Natural killer cell treated with Interleukin-12 subunit alpha and Interleukin-12 subunit beta and Interleukin-15 and Interleukin-18, amount 100 ng/mL, for 72 hours (primary cell): ENCODE measurements around the gene NIFK. TPM values are rescaled to one million over a fixed set of nuclear protein-coding genes. Genes with fewer than 3 reads are reported as not detected.
A peak's percentile ranks its signal among the peaks of the same experiment; 100 is the strongest.
"Not testable (repeated sequence)": the region's sequence is repeated elsewhere in the genome, so short reads cannot be mapped to it uniquely, and the experiment has no call there.

ENCODE experiments used
- ATAC-seq, 2 donors: fragments of 150-1000 bp; cut with Tn5 transposase in 1 of 2; sonication (Bioruptor Pico), chemical (Tn5 transposase) in 1 of 2; 2 replicates each; pipeline ENCODE4 v1.10.0; 2021
- DNase-seq: peaks from one replicate; pipeline ENCODE4 v3.0.0; 2022; ENCODE audit warnings: low spot score
- H3K27ac Mint-ChIP-seq, 2 donors: 1 replicate in 1 of 2; 2 replicates in 1 of 2; pipeline ENCODE4 v1.8.0; 2022; ENCODE audit warnings: mixed read lengths in 2 of 2, mild to moderate bottlenecking in 1 of 2, moderate library complexity in 1 of 2
- H3K27me3 Mint-ChIP-seq, 2 donors: 1 replicate in 1 of 2; 2 replicates in 1 of 2; pipeline ENCODE4 v1.8.0; 2022; ENCODE audit warnings: mixed read lengths in 2 of 2
- H3K36me3 Mint-ChIP-seq: one replicate; pipeline ENCODE4 v1.8.0; 2022; ENCODE audit warnings: mixed read lengths
- H3K4me1 Mint-ChIP-seq, 2 donors: 1 replicate in 1 of 2; 2 replicates in 1 of 2; pipeline ENCODE4 v1.8.0; 2022; ENCODE audit warnings: low read depth in 2 of 2, mixed read lengths in 2 of 2, mild to moderate bottlenecking in 1 of 2
- H3K4me3 Mint-ChIP-seq: one replicate; pipeline ENCODE4 v1.8.0; 2022; ENCODE audit warnings: mixed read lengths
- H3K9me3 Mint-ChIP-seq: 2 replicates; pipeline ENCODE4 v1.8.0; 2022; ENCODE audit warnings: mixed read lengths
- total RNA-seq, 2 donors: library from RNA; stranded (reverse); gene quantifications; one replicate each; pipeline ENCODE4 v1.2.3, GENCODE V29; 2022

The NIFK gene
- total RNA-seq, 2 donors from 2014 or later: 90.6 to 105 TPM

DNA sequence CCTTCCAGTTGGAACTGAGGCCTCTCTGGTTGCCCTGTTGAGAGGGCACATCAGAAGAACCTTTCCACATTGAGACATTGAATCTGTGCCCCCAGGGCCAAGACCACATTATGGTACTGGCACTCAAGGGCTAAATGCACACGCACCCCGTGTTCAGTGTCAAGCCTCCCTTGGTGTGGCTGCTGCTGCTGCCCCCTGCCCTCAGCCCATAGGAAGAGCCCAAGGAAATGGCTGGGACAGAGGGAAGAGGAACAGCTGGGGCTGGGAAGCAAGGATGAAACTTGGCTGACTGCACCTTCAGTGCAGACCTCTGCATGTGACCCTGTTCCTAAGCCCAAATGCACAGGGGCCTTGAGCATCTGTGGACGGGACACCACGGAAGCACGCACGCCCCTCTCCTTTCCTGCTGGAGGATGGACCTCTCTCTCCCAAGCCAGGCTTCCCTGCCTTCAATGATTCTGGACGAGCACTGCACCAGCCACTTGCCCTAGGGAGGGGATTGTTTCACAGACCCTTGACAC lies 40.2 kb downstream of the NIFK start:
- H3K27me3 Mint-ChIP-seq: no peaks in the 10 kb centered on the region
- ATAC-seq (no peak), DNase-seq (no peak)
- peak overlapping the region; percentile 68 to 96 for H3K27ac Mint-ChIP-seq
- H3K9me3 Mint-ChIP-seq: no peaks in the 10 kb centered on the region
- H3K4me1 Mint-ChIP-seq: peaks cover 38% of the 10 kb centered on the region in 2 donors
- H3K4me3 Mint-ChIP-seq: no peak overlapping the region
- no peaks in the 10 kb centered on the region for H3K36me3 Mint-ChIP-seq

GRCh38 chr2:121695171-121695451 lies 41.6 kb downstream of the NIFK start:
- no peak overlapping the region for H3K4me3 Mint-ChIP-seq
- H3K27ac Mint-ChIP-seq: no peak overlapping the region
- DNase-seq (no peak), ATAC-seq (no peak)
- no peaks in the 10 kb centered on the region for H3K36me3 Mint-ChIP-seq
- H3K4me1 Mint-ChIP-seq: peaks cover 24 to 25% of the 10 kb centered on the region in 2 donors
- H3K9me3 Mint-ChIP-seq: no peaks in the 10 kb centered on the region
- no peaks in the 10 kb centered on the region for H3K27me3 Mint-ChIP-seq

DNA sequence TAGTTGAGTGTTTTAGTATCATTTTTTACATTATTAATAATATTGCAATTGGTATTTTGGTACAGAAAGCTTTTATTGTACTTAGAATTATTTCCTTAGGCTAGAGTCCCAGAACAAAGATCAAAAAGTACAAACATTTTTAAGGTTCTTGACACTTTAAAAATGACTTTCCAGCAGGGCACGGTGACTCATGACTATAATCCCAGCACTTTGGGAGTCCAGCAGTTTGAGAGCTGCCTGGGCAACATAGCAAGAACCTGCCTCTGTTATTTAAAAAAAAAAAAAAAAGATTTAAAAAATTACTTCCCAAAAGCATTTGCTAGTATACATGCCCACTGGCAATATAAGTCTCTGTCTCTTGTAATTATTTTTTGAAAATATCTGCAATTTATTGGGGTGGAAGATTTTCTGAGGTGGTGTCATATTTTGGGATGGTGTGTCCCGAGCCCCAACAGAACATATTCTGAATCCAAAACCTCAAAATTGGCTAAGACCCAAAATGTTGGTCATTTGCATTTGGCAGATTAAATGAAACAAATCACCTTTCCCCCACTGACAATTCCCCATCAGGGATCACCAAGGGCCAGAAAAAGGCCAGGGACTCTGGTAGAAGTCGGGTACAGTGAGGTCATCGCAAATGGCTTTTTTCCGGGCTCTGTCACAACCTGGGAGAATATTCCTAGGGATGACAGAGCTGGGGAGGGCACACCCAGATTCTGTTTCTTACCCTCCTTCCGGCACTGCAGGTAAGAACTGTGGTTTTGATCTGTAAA lies 42.1 kb downstream of the NIFK start:
- H3K36me3 Mint-ChIP-seq: no peaks in the 10 kb centered on the region
- DNase-seq (no peak), ATAC-seq (no peak)
- H3K27me3 Mint-ChIP-seq: no peaks in the 10 kb centered on the region
- no peak overlapping the region for H3K27ac Mint-ChIP-seq
- H3K9me3 Mint-ChIP-seq: no peaks in the 10 kb centered on the region
- peaks cover 19 to 22% of the 10 kb centered on the region in 2 donors for H3K4me1 Mint-ChIP-seq
- no peak overlapping the region for H3K4me3 Mint-ChIP-seq

GRCh38 chr2:121690572-121690971 lies 46.1 kb downstream of the NIFK start:
- not testable (repeated sequence) for ATAC-seq, H3K4me1 Mint-ChIP-seq, H3K36me3 Mint-ChIP-seq, H3K27me3 Mint-ChIP-seq, DNase-seq, H3K9me3 Mint-ChIP-seq, H3K4me3 Mint-ChIP-seq, H3K27ac Mint-ChIP-seq

DNA sequence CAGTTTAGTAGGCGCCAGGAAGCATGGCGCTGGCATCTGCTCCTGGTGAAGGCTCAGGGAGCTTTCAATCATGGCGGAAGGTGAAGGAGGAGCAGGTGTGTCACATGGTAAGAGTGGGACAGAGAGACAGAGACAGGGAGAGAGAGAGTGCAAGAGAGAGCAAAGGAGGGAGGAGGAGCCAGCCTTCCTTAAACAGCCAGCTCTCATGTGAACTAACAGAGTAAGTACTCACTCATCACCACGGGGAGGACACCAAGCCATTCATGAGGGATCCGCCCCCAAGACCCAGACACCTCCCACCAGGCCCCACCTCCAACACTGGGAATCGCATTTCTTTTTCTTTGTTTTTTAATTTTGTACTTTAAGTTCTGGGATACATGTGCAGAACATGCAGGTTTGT lies 46.6 kb downstream of the NIFK start:
- Mint-ChIP-seq H3K4me1 (peaks cover 6 to 9% of the 10 kb centered on the region in 2 donors), H3K9me3 (no peaks in the 10 kb centered on the region), H3K27ac (peak overlapping the region in 1 of 2 donors; percentile 25), H3K4me3 (no peak overlapping the region), H3K27me3 (no peaks in the 10 kb centered on the region), H3K36me3 (no peaks in the 10 kb centered on the region)
- no peak for DNase-seq
- ATAC-seq: no peak

GRCh38 chr2:121689356-121689755 lies 47.3 kb downstream of the NIFK start:
- H3K4me1 Mint-ChIP-seq: peaks cover 6 to 9% of the 10 kb centered on the region in 2 donors
- no peak for ATAC-seq
- peaks cover under 1% of the 10 kb centered on the region for H3K9me3 Mint-ChIP-seq
- H3K36me3 Mint-ChIP-seq: peaks cover 2% of the 10 kb centered on the region
- peak overlapping the region in 1 of 2 donors; percentile 25 for H3K27ac Mint-ChIP-seq
- no peaks in the 10 kb centered on the region for H3K27me3 Mint-ChIP-seq
- DNase-seq: no peak
- H3K4me3 Mint-ChIP-seq: no peak overlapping the region

DNA sequence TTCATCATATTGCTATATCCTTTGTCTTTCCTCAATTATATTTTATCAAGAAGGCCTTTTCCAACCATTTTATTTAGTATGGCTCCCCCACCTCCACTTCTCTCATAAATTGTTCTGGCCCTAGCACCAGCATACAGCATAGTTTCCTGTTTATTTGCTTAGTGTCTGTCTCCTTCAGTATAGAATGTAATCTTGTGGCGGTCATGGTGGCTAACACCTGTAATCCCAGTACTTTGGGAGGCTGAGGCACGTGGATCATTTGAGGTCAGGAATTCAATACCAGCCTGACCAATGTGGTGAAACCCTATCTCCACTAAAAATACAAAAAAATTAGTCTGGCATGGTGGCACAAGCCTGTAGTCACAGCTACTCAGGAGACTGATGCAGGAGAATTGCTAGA lies 47.9 kb downstream of the NIFK start:
- Mint-ChIP-seq H3K27me3 (no peaks in the 10 kb centered on the region), H3K36me3 (peaks cover 7% of the 10 kb centered on the region), H3K27ac (peak overlapping the region in 1 of 2 donors; percentile 24), H3K4me1 (peaks cover 6 to 9% of the 10 kb centered on the region in 2 donors), H3K9me3 (peaks cover 6% of the 10 kb centered on the region), H3K4me3 (no peak overlapping the region)
- ATAC-seq (peak in 1 of 2 donors; percentile 76), DNase-seq (no peak)

DNA sequence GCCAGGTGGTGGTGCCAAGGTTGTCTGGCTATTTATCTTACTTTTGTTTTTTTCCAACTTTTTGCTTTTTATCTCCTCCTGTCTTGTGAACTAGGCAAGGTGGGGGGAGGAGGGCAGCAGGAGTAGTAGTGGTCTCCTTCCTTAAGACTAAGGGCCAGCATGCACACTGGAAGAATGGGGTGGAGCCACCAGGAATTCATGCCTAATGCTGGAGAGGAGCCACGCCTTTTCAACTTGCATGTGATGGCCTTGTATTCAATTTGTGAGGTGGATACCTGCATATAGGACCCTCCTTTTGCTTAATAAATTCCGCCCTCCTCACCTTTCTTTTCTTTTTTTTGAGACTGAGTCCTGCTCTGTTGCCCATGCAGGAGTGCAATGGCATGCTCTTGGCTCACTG lies 49.8 kb downstream of the NIFK start:
- DNase-seq: no peak

DNA sequence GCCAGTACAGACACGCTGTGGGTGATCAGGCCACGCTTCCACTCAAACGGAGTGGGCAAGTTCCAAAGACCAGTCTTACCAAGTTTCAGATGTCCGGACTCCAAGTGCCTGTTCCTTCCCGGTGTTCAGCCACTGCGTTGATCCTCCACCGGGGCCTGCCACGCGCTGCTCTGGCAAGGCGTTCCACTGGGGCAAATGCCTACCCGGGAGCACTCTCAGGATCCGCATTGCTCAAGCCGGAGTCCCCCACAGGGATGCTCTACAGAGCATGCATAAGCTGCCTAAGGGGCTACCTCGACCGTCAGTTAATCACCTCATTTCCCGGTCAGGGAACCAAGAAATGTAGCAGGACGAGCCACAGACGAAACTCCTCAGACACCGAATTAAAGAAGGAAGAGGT lies 50.5 kb downstream of the NIFK start:
- no peak overlapping the region for H3K27ac Mint-ChIP-seq
- DNase-seq (no peak), ATAC-seq (no peak)
- H3K36me3 Mint-ChIP-seq: peaks cover 22% of the 10 kb centered on the region
- peaks cover 11% of the 10 kb centered on the region for H3K9me3 Mint-ChIP-seq
- H3K4me1 Mint-ChIP-seq: peaks cover 6 to 9% of the 10 kb centered on the region in 2 donors
- H3K27me3 Mint-ChIP-seq: no peaks in the 10 kb centered on the region
- H3K4me3 Mint-ChIP-seq: no peak overlapping the region

More for the DNA sequence above, 49.8 kb downstream of the NIFK start:
- H3K9me3 Mint-ChIP-seq: peaks cover 11% of the 10 kb centered on the region
- H3K36me3 Mint-ChIP-seq: peaks cover 18% of the 10 kb centered on the region
- H3K4me1 Mint-ChIP-seq: peaks cover 6 to 9% of the 10 kb centered on the region in 2 donors
- H3K27ac Mint-ChIP-seq: no peak overlapping the region
- H3K4me3 Mint-ChIP-seq: no peak overlapping the region
- ATAC-seq: no peak
- no peaks in the 10 kb centered on the region for H3K27me3 Mint-ChIP-seq

- H3K27ac Mint-ChIP-seq: no peak overlapping the region
- DNase-seq: no peak
- H3K36me3 Mint-ChIP-seq: peaks cover 26% of the 10 kb centered on the region
- H3K4me3 Mint-ChIP-seq: no peak overlapping the region
- no peaks in the 10 kb centered on the region for H3K27me3 Mint-ChIP-seq
- ATAC-seq: no peak
- peaks cover 0 to 5% of the 10 kb centered on the region in 2 donors for H3K4me1 Mint-ChIP-seq
- peaks cover 11% of the 10 kb centered on the region for H3K9me3 Mint-ChIP-seq
Measured at GRCh38 chr2:121682396-121683298, 54.0 kb downstream of the NIFK start.

GRCh38 chr2:121677855-121678254 lies 58.8 kb downstream of the NIFK start:
- ATAC-seq: no peak

More at GRCh38 chr2:121677855-121678254, 58.8 kb downstream of the NIFK start:
- H3K4me3 Mint-ChIP-seq: no peak overlapping the region
- DNase-seq: no peak
- H3K4me1 Mint-ChIP-seq: peaks cover 0 to 5% of the 10 kb centered on the region in 2 donors
- H3K27ac Mint-ChIP-seq: no peak overlapping the region
- H3K36me3 Mint-ChIP-seq: peaks cover 28% of the 10 kb centered on the region
- H3K9me3 Mint-ChIP-seq: peaks cover 15% of the 10 kb centered on the region
- peaks cover 0 to 2% of the 10 kb centered on the region in 2 donors for H3K27me3 Mint-ChIP-seq
